IMR-90 (cell line): ENCODE results near the gene YAE1.

Source experiments
- BHLHE40 ChIP-seq: fragments of 150-350 bp; IDR thresholded peaks from 2 replicates; pipeline ENCODE4 v1.6.1; 2016; ENCODE audit warnings: mild to moderate bottlenecking, low read depth, low read length
- CHD1 ChIP-seq: IDR thresholded peaks from 2 replicates; pipeline ENCODE4 v1.6.1; 2012; ENCODE audit warnings: low read depth, low read length, improper control_type of control experiment
- CTCF ChIP-seq: conservative IDR thresholded peaks from 2 replicates; pipeline ENCODE4 v1.5.1; 2012; ENCODE audit warnings: mild to moderate bottlenecking, low read depth, low read length, improper control_type of control experiment
- FOS ChIP-seq: fragments of 150-350 bp; IDR thresholded peaks from 2 replicates; pipeline ENCODE4 v1.6.1; 2016; ENCODE audit warnings: low read depth, low read length
- MAZ ChIP-seq: IDR thresholded peaks from 2 replicates; pipeline ENCODE4 v1.6.1; 2012; ENCODE audit warnings: low read depth, mild to moderate bottlenecking, low read length, improper control_type of control experiment, moderate library complexity, borderline replicate concordance
- MXI1 ChIP-seq: IDR thresholded peaks from 2 replicates; pipeline ENCODE4 v1.6.1; 2012; ENCODE audit warnings: low read depth, mild to moderate bottlenecking, low read length, moderate library complexity, borderline replicate concordance
- POLR2A ChIP-seq: IDR thresholded peaks from 2 replicates; pipeline ENCODE4 v1.6.1; 2012; ENCODE audit warnings: mild to moderate bottlenecking, low read depth, low read length
- RCOR1 ChIP-seq: IDR thresholded peaks from 2 replicates; pipeline ENCODE4 v1.6.1; 2012; ENCODE audit warnings: mild to moderate bottlenecking, low read length, improper control_type of control experiment; ENCODE audit not compliant: insufficient replicate concordance
- SMC3 ChIP-seq: fragments of 150-350 bp; IDR thresholded peaks from 2 replicates; pipeline ENCODE4 v1.6.1; 2016; ENCODE audit warnings: low read depth, mild to moderate bottlenecking, antibody characterized with exemption, low read length, moderate library complexity
- USF2 ChIP-seq: fragments of 150-350 bp; IDR thresholded peaks from 2 replicates; pipeline ENCODE4 v1.6.1; 2017; ENCODE audit warnings: mild to moderate bottlenecking, antibody characterized with exemption, low read length, low read depth
- TF ChIP-seq, protein P1 (sequence below): fragments of 150-350 bp; IDR thresholded peaks from 2 replicates; pipeline ENCODE4 v1.6.1; 2016; ENCODE audit warnings: low read depth, mild to moderate bottlenecking, low read length, moderate library complexity, borderline replicate concordance

DNA sequence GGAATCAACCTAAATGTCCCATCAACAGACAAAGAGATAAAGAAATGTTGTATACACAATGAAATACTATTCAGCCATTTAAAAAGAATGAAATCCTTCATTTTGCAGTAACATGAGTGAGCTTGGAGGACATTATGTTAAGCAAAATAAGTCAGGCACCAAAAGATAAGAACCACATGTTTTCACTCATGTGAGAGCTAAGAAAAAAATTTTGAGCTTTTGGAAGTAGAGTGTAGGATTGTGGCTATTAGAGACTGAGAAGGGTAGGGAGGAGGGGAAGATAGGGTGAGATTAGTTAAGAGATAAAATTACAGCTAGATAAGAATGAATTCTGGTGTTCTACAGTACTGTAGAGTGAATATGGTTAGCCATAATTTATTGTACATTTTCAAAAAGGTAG lies 8.3 kb upstream of the YAE1 start:
- no peak for TF ChIP-seq CTCF
- no peak for TF ChIP-seq FOS
- TF ChIP-seq USF2: no peak
- TF ChIP-seq SMC3: no peak
- no peak for TF ChIP-seq MAZ
- no peak for TF ChIP-seq POLR2A
- TF ChIP-seq BHLHE40: no peak
- no peak for TF ChIP-seq MXI1
- TF ChIP-seq, protein P1, sequence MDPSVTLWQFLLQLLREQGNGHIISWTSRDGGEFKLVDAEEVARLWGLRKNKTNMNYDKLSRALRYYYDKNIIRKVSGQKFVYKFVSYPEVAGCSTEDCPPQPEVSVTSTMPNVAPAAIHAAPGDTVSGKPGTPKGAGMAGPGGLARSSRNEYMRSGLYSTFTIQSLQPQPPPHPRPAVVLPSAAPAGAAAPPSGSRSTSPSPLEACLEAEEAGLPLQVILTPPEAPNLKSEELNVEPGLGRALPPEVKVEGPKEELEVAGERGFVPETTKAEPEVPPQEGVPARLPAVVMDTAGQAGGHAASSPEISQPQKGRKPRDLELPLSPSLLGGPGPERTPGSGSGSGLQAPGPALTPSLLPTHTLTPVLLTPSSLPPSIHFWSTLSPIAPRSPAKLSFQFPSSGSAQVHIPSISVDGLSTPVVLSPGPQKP: no peak
- TF ChIP-seq CHD1: no peak
- no peak for TF ChIP-seq RCOR1
